K562 (cell line): Measurements from ENCODE around the gene UBASH3A. TPM values are rescaled to one million over a fixed set of nuclear protein-coding genes. Genes with fewer than 3 reads are reported as not detected.
A peak's percentile ranks its signal among the peaks of the same experiment; 100 is the strongest.

Experiments used
- ATAC-seq: fragments of 200-7000 bp; cut with Tn5 transposase; 3 replicates; pipeline ENCODE4 v1.9.1; 2020; ENCODE audit warnings: moderate library complexity
- BruUV-seq: library from RNA; stranded (reverse); fragments of 400-500 nt; replicated peaks from 2 replicates; lab custom pipeline; 2021; lab: Mats Ljungman, UMichigan
- CTCF ChIA-PET: fragments of 300-600 bp; formaldehyde crosslinking; extraction: SDS; loops from one replicate; lab custom pipeline; 2021; ENCODE audit warnings: low intra/inter-chr PET ratio; lab: Yijun Ruan, JAX
- POLR2A ChIA-PET: fragments of 300-600, 350-650 bp; sonication (Branson Sonifier 250); formaldehyde crosslinking; extraction: SDS; loops from one replicate; lab custom pipeline; 2021; ENCODE audit warnings: antibody characterized with exemption, inconsistent platforms; lab: Yijun Ruan, JAX
- DNase-seq, 4 experiments: peaks; one replicate each; pipeline versions ENCODE4 v3.0.0 to v3.0.0-alpha.2; 2011 to 2018; ENCODE audit warnings: low spot score in 3 of 4, mixed read lengths in 3 of 4; ENCODE audit errors: extremely low read depth in 1 of 4
- FAIRE-seq: peaks from 2 replicates; lab custom pipeline; 2011; peaks lifted over from hg19 to GRCh38; lab: Jason Lieb, UNC
- H2AFZ ChIP-seq: 2 replicates; pipeline ENCODE4 v1.6.0; 2011; ENCODE audit warnings: low read depth, low read length, control low read depth, inconsistent platforms
- H3K27ac ChIP-seq: fragments of 200-600 bp; 3 replicates; pipeline ENCODE4 v1.8.0; 2011; ENCODE audit warnings: low read depth, mild to moderate bottlenecking, control low read depth, inconsistent platforms, low read length, moderate library complexity, mixed read lengths; ENCODE audit errors: extremely low read depth
- H3K27me3 ChIP-seq, 2 experiments: fragments of 300-600 bp in 1 of 2; 2 replicates in 1 of 2; 3 replicates in 1 of 2; pipeline versions ENCODE4 v1.6.0 to v1.8.0; 2011; ENCODE audit warnings: inconsistent platforms in 2 of 2, low read length in 2 of 2, mild to moderate bottlenecking in 1 of 2, mixed read lengths in 1 of 2, moderate library complexity in 1 of 2; ENCODE audit not compliant: control insufficient read depth in 2 of 2, insufficient read depth in 2 of 2
- H3K36me3 ChIP-seq: fragments of 300-600 bp; 3 replicates; pipeline ENCODE4 v1.8.0; 2011; ENCODE audit warnings: mild to moderate bottlenecking, low read length, inconsistent platforms; ENCODE audit not compliant: control insufficient read depth, insufficient read depth
- H3K4me1 ChIP-seq, 2 experiments: fragments of 200-600 bp in 1 of 2; replicated peaks in 1 of 2; 2 replicates in 1 of 2; 3 replicates in 1 of 2; pipeline versions ENCODE4 v1.5.1 to v1.8.0; 2011; ENCODE audit warnings: inconsistent platforms in 2 of 2, low read length in 2 of 2, mild to moderate bottlenecking in 1 of 2, mixed read lengths in 1 of 2, moderate library complexity in 1 of 2; ENCODE audit not compliant: control insufficient read depth in 2 of 2, insufficient read depth in 2 of 2
- H3K4me2 ChIP-seq: 2 replicates; pipeline ENCODE4 v1.6.1; 2011; ENCODE audit warnings: low read length, control low read depth, inconsistent platforms, mixed read lengths; ENCODE audit not compliant: insufficient read depth
- H3K4me3 ChIP-seq: fragments of 200-600 bp; sonication (generic), shearing (Covaris generic); 2 replicates; pipeline ENCODE4 v1.5.1; 2016; ENCODE audit warnings: control low read depth, inconsistent platforms
- H3K79me2 ChIP-seq: fragments of 200-600 bp; 3 replicates; pipeline ENCODE4 v1.8.0; 2011; ENCODE audit warnings: low read length, inconsistent platforms; ENCODE audit not compliant: control insufficient read depth, insufficient read depth
- H3K9ac ChIP-seq, 2 experiments: 2 replicates each; pipeline versions ENCODE4 v1.6.0 to v1.6.1; 2011; ENCODE audit warnings: low read depth in 2 of 2, low read length in 2 of 2, control low read depth in 1 of 2, inconsistent platforms in 1 of 2, mild to moderate bottlenecking in 1 of 2, mixed read lengths in 1 of 2; ENCODE audit not compliant: insufficient read depth in 1 of 2
- H3K9me1 ChIP-seq: one replicate; pipeline ENCODE4 v1.6.0; 2011; ENCODE audit warnings: inconsistent platforms, mild to moderate bottlenecking, low read length, moderate library complexity; ENCODE audit not compliant: control insufficient read depth, insufficient read depth
- H3K9me3 ChIP-seq: replicated peaks from 2 replicates; pipeline ENCODE4 v1.5.1; 2011; ENCODE audit warnings: low read depth, low read length, inconsistent platforms; ENCODE audit not compliant: control insufficient read depth, insufficient read depth
- H4K20me1 ChIP-seq: replicated peaks from 2 replicates; pipeline ENCODE4 v1.6.1; 2011; ENCODE audit warnings: low read length, inconsistent platforms, mixed read lengths; ENCODE audit not compliant: control insufficient read depth, insufficient read depth
- CREBBP ChIP-seq: IDR thresholded peaks from one replicate; pipeline ENCODE4 v1.6.1; 2012; ENCODE audit warnings: low read depth, mild to moderate bottlenecking, control low read depth, inconsistent platforms, low read length
- MYNN ChIP-seq, 2 experiments: sonication (generic); formaldehyde crosslinking in 1 of 2; IDR thresholded peaks; 2 replicates each; pipeline versions ENCODE4 v1.5.0 to v1.6.1; 2016 to 2020; ENCODE audit warnings: antibody characterized with exemption in 1 of 2, missing genetic modification reagents in 1 of 2
- PHF8 ChIP-seq: fragments of 200-600 bp; sonication (generic); IDR thresholded peaks from 2 replicates; pipeline ENCODE4 v1.6.1; 2012; ENCODE audit warnings: mixed run types, mild to moderate bottlenecking, inconsistent platforms, low read length, moderate library complexity, borderline replicate concordance
- RBBP5 ChIP-seq: fragments of 200-600 bp; sonication (generic); IDR thresholded peaks from 2 replicates; pipeline ENCODE4 v1.6.1; 2012; ENCODE audit warnings: borderline replicate concordance, mild to moderate bottlenecking, low read length, control low read depth, inconsistent platforms; ENCODE audit not compliant: insufficient read depth, poor library complexity, severe bottlenecking
- ZBTB9 ChIP-seq: fragments of 450-650 bp; formaldehyde crosslinking; IDR thresholded peaks from 2 replicates; pipeline ENCODE4 v1.4.0; 2020; ENCODE audit warnings: mild to moderate bottlenecking, moderate library complexity
- ZNF655 ChIP-seq: fragments of 250-450 bp; sonication (Bioruptor Pico); IDR thresholded peaks from 2 replicates; pipeline ENCODE4 v1.5.0; 2021
- ZSCAN32 ChIP-seq: fragments of 450-650 bp; formaldehyde crosslinking; IDR thresholded peaks from 2 replicates; pipeline ENCODE4 v1.4.0; 2020; ENCODE audit warnings: mild to moderate bottlenecking, moderate library complexity
- WGBS: fragments of 100-300 bp; shearing (Covaris generic); methylation state at CpG from one replicate; pipeline ENCODE4 v1.1.6; 2016; ENCODE audit warnings: low coverage, mixed read lengths; ENCODE audit not compliant: insufficient coverage; ENCODE audit errors: missing lambda C conversion rate; 5-methylcytosine and 5-hydroxymethylcytosine counted together
- in situ Hi-C: fragments of 300-500 bp; cut with MboI; formaldehyde crosslinking; loops from 4 replicates; pipeline ENCODE4 v1.15.0; 2018; ENCODE audit warnings: inconsistent platforms, mixed read lengths
- intact Hi-C: fragments of 100-400 bp; cut with micrococcal nuclease; formaldehyde crosslinking; loops from 2 replicates; pipeline ENCODE4 v1.14.2; 2022
- polyA plus RNA-seq, 8 experiments: library from polyadenylated mRNA; depleted of rRNA in 4 of 8; stranded (reverse) in 5 of 8; unstranded in 3 of 8; fragments of >200 nt; fragmentation: Nextera tagmentation in 2 of 8; fragmentation: Illumina TruSeq in 1 of 8; extraction: Ambion mirVana in 2 of 8; extraction: Trizol in 1 of 8; gene quantifications; 2 replicates each; pipeline versions ENCODE4 v1.2.1 to v1.2.3, GENCODE V29; 2011 to 2014; ENCODE audit warnings: inconsistent platforms in 1 of 8, missing spikeins in 1 of 8
- total RNA-seq, 7 experiments: library from RNA; depleted of rRNA in 6 of 7; stranded (reverse); fragments of >200 nt in 6 of 7; fragmentation: Illumina TruSeq in 2 of 7; extraction: Trizol in 2 of 7; gene quantifications; 2 replicates each; pipeline versions ENCODE4 v1.2.1 to v1.2.3, GENCODE V29; 2011 to 2021; ENCODE audit warnings: low replicate concordance in 1 of 7

Gene UBASH3A
- total and polyA plus RNA-seq, 9 of the 15 experiments (the other 6 are each of a cell fraction or from before 2014, with no cell fraction given), result 0.23 to 1.8 (median 1.1) TPM

GRCh38 chr21:42435401-42435800 is 31.7 kb downstream of the UBASH3A start:
- no peak overlapping the region for H2AFZ ChIP-seq

More at GRCh38 chr21:42435401-42435800, 31.7 kb downstream of the UBASH3A start:
- H3K9ac ChIP-seq, result no peak overlapping the region
- DNase-seq (no peak), FAIRE-seq (no peak), ATAC-seq (no peak)
- H3K4me2 ChIP-seq, result no peak overlapping the region
- no peaks in the 10 kb centered on the region for H3K79me2 ChIP-seq
- H3K27ac ChIP-seq, result no peak overlapping the region
- H3K4me1 ChIP-seq, result peaks cover 13 to 18% of the 10 kb centered on the region in 2 experiments; a peak in 4 of 5 replicates
- CTCF ChIA-PET, result no interaction called here
- BruUV-seq, result no TSS peak
- H3K27me3 ChIP-seq, result peaks cover 0 to 4% of the 10 kb centered on the region in 2 experiments; a peak in 2 of 5 replicates
- no peaks in the 10 kb centered on the region for H3K9me1 ChIP-seq
- intact Hi-C loops (no loop called here), in situ Hi-C loops (no loop called here)
- no peaks in the 10 kb centered on the region for H3K9me3 ChIP-seq
- 17% methylated on average over 4 of the region's 4 CpGs for WGBS
- no peaks in the 10 kb centered on the region for H3K36me3 ChIP-seq
- no peaks in the 10 kb centered on the region; the same call in 1 of the 2 replicates for H4K20me1 ChIP-seq
- no peak for TF ChIP-seq MYNN (IDR thresholded peaks at IDR 0.05)
- TF ChIP-seq MYNN (CRISPR knock-in tag; IDR thresholded peaks at IDR 0.05), result no peak
- TF ChIP-seq PHF8, result no peak
- no peak for TF ChIP-seq RBBP5
- TF ChIP-seq ZNF655 (CRISPR knock-in tag), result no peak
- TF ChIP-seq ZBTB9 (CRISPR knock-in tag), result no peak
- peak; percentile 96 for TF ChIP-seq CREBBP
- TF ChIP-seq ZSCAN32 (CRISPR knock-in tag), result no peak
- H3K4me3 ChIP-seq, result no peak overlapping the region
- POLR2A ChIA-PET, result interaction anchor here (0.5 to 1.3 kb wide), 3 partner anchors 12 to 85 kb away, joined by 3 to 5 read pairs (median 3); no protein-coding TSS in a partner anchor
